Measurements from ENCODE around the gene NMT1.

NMT1 gene

GRCh38 chr17:45077643-45078042, 16.5 kb downstream of the NMT1 start:
- DNase-seq = no peak
- Histone ChIP-seq H3K4me1 (ENCODE audit: control insufficient read depth, insufficient read depth, low read length, poor library complexity, severe bottlenecking) (no peaks in the 10 kb centered on the region), H3K27me3 (replicated peaks; ENCODE audit: control insufficient read depth, insufficient read depth, low read length, poor library complexity, severe bottlenecking) (no peaks in the 10 kb centered on the region), H3K9me3 (ENCODE audit: control insufficient read depth, low read length) (no peaks in the 10 kb centered on the region), H3K27ac (ENCODE audit: insufficient read depth, low read length, poor library complexity, severe bottlenecking) (no peak overlapping the region), H3K4me3 (ENCODE audit: insufficient read depth, low read depth, low read length, poor library complexity, severe bottlenecking) (no peak overlapping the region), H3K36me3 (ENCODE audit: control insufficient read depth, insufficient read depth, low read length) (peaks cover 22% of the 10 kb centered on the region)

GRCh38 chr17:45081047-45081703, 20.1 kb downstream of the NMT1 start:
- Histone ChIP-seq H3K27me3 (replicated peaks; ENCODE audit: control insufficient read depth, insufficient read depth, low read length, poor library complexity, severe bottlenecking) (no peaks in the 10 kb centered on the region), H3K36me3 (ENCODE audit: control insufficient read depth, insufficient read depth, low read length) (peaks cover 43% of the 10 kb centered on the region)

GRCh38 chr17:45086391-45086790, 25.3 kb downstream of the NMT1 start:
- Histone ChIP-seq H3K4me3 (ENCODE audit: insufficient read depth, low read depth, low read length, poor library complexity, severe bottlenecking) (no peak overlapping the region), H3K27ac (ENCODE audit: insufficient read depth, low read length, poor library complexity, severe bottlenecking) (no peak overlapping the region), H3K9me3 (ENCODE audit: control insufficient read depth, low read length) (no peaks in the 10 kb centered on the region), H3K36me3 (ENCODE audit: control insufficient read depth, insufficient read depth, low read length) (peaks cover 80% of the 10 kb centered on the region), H3K27me3 (replicated peaks; ENCODE audit: control insufficient read depth, insufficient read depth, low read length, poor library complexity, severe bottlenecking) (no peaks in the 10 kb centered on the region), H3K4me1 (ENCODE audit: control insufficient read depth, insufficient read depth, low read length, poor library complexity, severe bottlenecking) (no peaks in the 10 kb centered on the region)
- DNase-seq = no peak

More at GRCh38 chr17:45081047-45081703, 20.1 kb downstream of the NMT1 start:
- no peak overlapping the region for H3K4me3 ChIP-seq (ENCODE audit: insufficient read depth, low read depth, low read length, poor library complexity, severe bottlenecking)
- H3K9me3 ChIP-seq (ENCODE audit: control insufficient read depth, low read length) = no peaks in the 10 kb centered on the region
- no peak overlapping the region for H3K27ac ChIP-seq (ENCODE audit: insufficient read depth, low read length, poor library complexity, severe bottlenecking)
- H3K4me1 ChIP-seq (ENCODE audit: control insufficient read depth, insufficient read depth, low read length, poor library complexity, severe bottlenecking) = no peaks in the 10 kb centered on the region
- no peak for DNase-seq

GRCh38 chr17:45086865-45087503, 25.9 kb downstream of the NMT1 start:
- peaks cover 80% of the 10 kb centered on the region for H3K36me3 ChIP-seq (ENCODE audit: control insufficient read depth, insufficient read depth, low read length)
- no peak for DNase-seq
- no peak overlapping the region for H3K27ac ChIP-seq (ENCODE audit: insufficient read depth, low read length, poor library complexity, severe bottlenecking)
- no peaks in the 10 kb centered on the region for H3K27me3 ChIP-seq (replicated peaks; ENCODE audit: control insufficient read depth, insufficient read depth, low read length, poor library complexity, severe bottlenecking)
- H3K4me3 ChIP-seq (ENCODE audit: insufficient read depth, low read depth, low read length, poor library complexity, severe bottlenecking) = no peak overlapping the region
- no peaks in the 10 kb centered on the region for H3K4me1 ChIP-seq (ENCODE audit: control insufficient read depth, insufficient read depth, low read length, poor library complexity, severe bottlenecking)
- no peaks in the 10 kb centered on the region for H3K9me3 ChIP-seq (ENCODE audit: control insufficient read depth, low read length)

- no peaks in the 10 kb centered on the region for H3K4me1 ChIP-seq (ENCODE audit: control insufficient read depth, insufficient read depth, low read length, poor library complexity, severe bottlenecking)
- H3K9me3 ChIP-seq (ENCODE audit: control insufficient read depth, low read length) = no peaks in the 10 kb centered on the region
- H3K27me3 ChIP-seq (replicated peaks; ENCODE audit: control insufficient read depth, insufficient read depth, low read length, poor library complexity, severe bottlenecking) = no peaks in the 10 kb centered on the region
- no peak for DNase-seq
- no peak overlapping the region for H3K27ac ChIP-seq (ENCODE audit: insufficient read depth, low read length, poor library complexity, severe bottlenecking)
- H3K36me3 ChIP-seq (ENCODE audit: control insufficient read depth, insufficient read depth, low read length) = peaks cover 76% of the 10 kb centered on the region
- no peak overlapping the region for H3K4me3 ChIP-seq (ENCODE audit: insufficient read depth, low read depth, low read length, poor library complexity, severe bottlenecking)
Observed at GRCh38 chr17:45087504-45087975, 26.4 kb downstream of the NMT1 start.

GRCh38 chr17:45087978-45088377, 26.9 kb downstream of the NMT1 start:
- Histone ChIP-seq H3K27ac (ENCODE audit: insufficient read depth, low read length, poor library complexity, severe bottlenecking) (no peak overlapping the region), H3K4me3 (ENCODE audit: insufficient read depth, low read depth, low read length, poor library complexity, severe bottlenecking) (no peak overlapping the region), H3K9me3 (ENCODE audit: control insufficient read depth, low read length) (no peaks in the 10 kb centered on the region), H3K27me3 (replicated peaks; ENCODE audit: control insufficient read depth, insufficient read depth, low read length, poor library complexity, severe bottlenecking) (no peaks in the 10 kb centered on the region), H3K4me1 (ENCODE audit: control insufficient read depth, insufficient read depth, low read length, poor library complexity, severe bottlenecking) (no peaks in the 10 kb centered on the region), H3K36me3 (ENCODE audit: control insufficient read depth, insufficient read depth, low read length) (peaks cover 76% of the 10 kb centered on the region)
- no peak for DNase-seq

GRCh38 chr17:45088741-45089140, 27.6 kb downstream of the NMT1 start:
- Histone ChIP-seq H3K4me1 (ENCODE audit: control insufficient read depth, insufficient read depth, low read length, poor library complexity, severe bottlenecking) (no peaks in the 10 kb centered on the region), H3K27me3 (replicated peaks; ENCODE audit: control insufficient read depth, insufficient read depth, low read length, poor library complexity, severe bottlenecking) (no peaks in the 10 kb centered on the region), H3K4me3 (ENCODE audit: insufficient read depth, low read depth, low read length, poor library complexity, severe bottlenecking) (no peak overlapping the region), H3K36me3 (ENCODE audit: control insufficient read depth, insufficient read depth, low read length) (peaks cover 78% of the 10 kb centered on the region), H3K9me3 (ENCODE audit: control insufficient read depth, low read length) (no peaks in the 10 kb centered on the region), H3K27ac (ENCODE audit: insufficient read depth, low read length, poor library complexity, severe bottlenecking) (no peak overlapping the region)
- no peak for DNase-seq

- H3K36me3 ChIP-seq (ENCODE audit: control insufficient read depth, insufficient read depth, low read length) = peaks cover 71% of the 10 kb centered on the region
- no peak overlapping the region for H3K4me3 ChIP-seq (ENCODE audit: insufficient read depth, low read depth, low read length, poor library complexity, severe bottlenecking)
- H3K27me3 ChIP-seq (replicated peaks; ENCODE audit: control insufficient read depth, insufficient read depth, low read length, poor library complexity, severe bottlenecking) = no peaks in the 10 kb centered on the region
- H3K27ac ChIP-seq (ENCODE audit: insufficient read depth, low read length, poor library complexity, severe bottlenecking) = no peak overlapping the region
- no peak for DNase-seq
- no peaks in the 10 kb centered on the region for H3K4me1 ChIP-seq (ENCODE audit: control insufficient read depth, insufficient read depth, low read length, poor library complexity, severe bottlenecking)
- H3K9me3 ChIP-seq (ENCODE audit: control insufficient read depth, low read length) = no peaks in the 10 kb centered on the region
Observed at GRCh38 chr17:45090711-45091110, 29.6 kb downstream of the NMT1 start.

- no peak overlapping the region for H3K4me3 ChIP-seq (ENCODE audit: insufficient read depth, low read depth, low read length, poor library complexity, severe bottlenecking)
- no peak for DNase-seq
- H3K36me3 ChIP-seq (ENCODE audit: control insufficient read depth, insufficient read depth, low read length) = peaks cover 75% of the 10 kb centered on the region
- no peaks in the 10 kb centered on the region for H3K4me1 ChIP-seq (ENCODE audit: control insufficient read depth, insufficient read depth, low read length, poor library complexity, severe bottlenecking)
- no peaks in the 10 kb centered on the region for H3K27me3 ChIP-seq (replicated peaks; ENCODE audit: control insufficient read depth, insufficient read depth, low read length, poor library complexity, severe bottlenecking)
- H3K27ac ChIP-seq (ENCODE audit: insufficient read depth, low read length, poor library complexity, severe bottlenecking) = no peak overlapping the region
- no peaks in the 10 kb centered on the region for H3K9me3 ChIP-seq (ENCODE audit: control insufficient read depth, low read length)
Observed at GRCh38 chr17:45091778-45092425, 30.8 kb downstream of the NMT1 start.

GRCh38 chr17:45092911-45093430, 31.9 kb downstream of the NMT1 start:
- no peak for DNase-seq
- H3K36me3 ChIP-seq (ENCODE audit: control insufficient read depth, insufficient read depth, low read length) = peaks cover 75% of the 10 kb centered on the region
- no peak overlapping the region for H3K4me3 ChIP-seq (ENCODE audit: insufficient read depth, low read depth, low read length, poor library complexity, severe bottlenecking)
- no peaks in the 10 kb centered on the region for H3K9me3 ChIP-seq (ENCODE audit: control insufficient read depth, low read length)
- H3K4me1 ChIP-seq (ENCODE audit: control insufficient read depth, insufficient read depth, low read length, poor library complexity, severe bottlenecking) = no peaks in the 10 kb centered on the region
- H3K27me3 ChIP-seq (replicated peaks; ENCODE audit: control insufficient read depth, insufficient read depth, low read length, poor library complexity, severe bottlenecking) = no peaks in the 10 kb centered on the region
- no peak overlapping the region for H3K27ac ChIP-seq (ENCODE audit: insufficient read depth, low read length, poor library complexity, severe bottlenecking)
